HG03439 (cell line): ENCODE data around the gene BIN1.

ENCODE experiments used
- ATAC-seq: cut with Tn5 transposase; IDR thresholded peaks from one replicate; pipeline ENCODE4 v1.9.1; 2021; ENCODE audit warnings: mild to moderate bottlenecking, moderate library complexity; ENCODE audit not compliant: unreplicated experiment

The BIN1 gene

GRCh38 chr2:127076924-127077323 lies 30.0 kb downstream of the BIN1 start:
- ATAC-seq: no peak

DNA sequence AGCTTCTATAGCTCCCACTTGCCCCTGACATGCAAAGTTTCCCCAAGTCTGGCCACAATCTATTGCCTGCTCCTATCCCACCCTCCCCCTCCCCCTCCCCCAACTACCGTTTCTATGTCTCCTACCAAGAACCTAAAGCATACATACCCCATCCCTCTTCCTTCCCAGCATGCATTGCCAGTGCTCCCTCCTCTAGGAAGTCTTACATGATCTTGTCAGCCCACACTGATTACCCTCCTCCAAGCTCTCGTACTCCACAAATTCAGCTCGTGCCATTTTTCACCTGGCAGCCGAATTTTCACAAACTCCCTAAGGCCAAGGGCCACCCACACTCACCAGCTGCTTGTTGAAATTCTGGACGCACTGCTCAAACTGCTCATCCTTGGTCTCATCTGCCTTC lies 30.7 kb downstream of the BIN1 start:
- no peak for ATAC-seq

GRCh38 chr2:127075821-127076220 lies 31.1 kb downstream of the BIN1 start:
- ATAC-seq: no peak

- ATAC-seq: no peak
Observed at GRCh38 chr2:127074936-127075335, 32.0 kb downstream of the BIN1 start.

- no peak for ATAC-seq
Observed at GRCh38 chr2:127074358-127074757, 32.6 kb downstream of the BIN1 start.

- no peak for ATAC-seq
Observed at GRCh38 chr2:127072970-127073369, 34.0 kb downstream of the BIN1 start.

GRCh38 chr2:127072396-127072795 lies 34.6 kb downstream of the BIN1 start:
- no peak for ATAC-seq

DNA sequence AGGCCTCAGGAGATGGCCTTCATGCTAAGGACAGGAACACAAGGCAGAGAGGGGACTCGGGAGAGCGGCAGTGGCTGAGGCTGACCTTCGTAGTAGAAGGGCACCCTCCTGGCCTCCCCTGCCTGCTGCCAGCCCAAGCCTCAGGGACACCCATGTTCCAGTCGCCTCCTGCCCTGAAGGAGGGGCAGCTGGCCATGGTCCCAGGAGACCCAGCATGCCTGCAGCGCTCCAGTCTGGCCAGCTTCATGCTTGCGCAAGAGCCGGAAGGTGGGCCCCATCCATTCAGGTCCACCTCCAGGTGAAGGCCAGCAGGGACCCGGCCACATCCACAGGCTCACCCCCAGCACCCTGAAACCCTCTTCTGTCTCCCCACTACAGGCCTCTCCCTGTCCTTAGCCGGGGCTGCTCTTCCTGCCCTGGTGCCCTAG lies 35.0 kb downstream of the BIN1 start:
- no peak for ATAC-seq

DNA sequence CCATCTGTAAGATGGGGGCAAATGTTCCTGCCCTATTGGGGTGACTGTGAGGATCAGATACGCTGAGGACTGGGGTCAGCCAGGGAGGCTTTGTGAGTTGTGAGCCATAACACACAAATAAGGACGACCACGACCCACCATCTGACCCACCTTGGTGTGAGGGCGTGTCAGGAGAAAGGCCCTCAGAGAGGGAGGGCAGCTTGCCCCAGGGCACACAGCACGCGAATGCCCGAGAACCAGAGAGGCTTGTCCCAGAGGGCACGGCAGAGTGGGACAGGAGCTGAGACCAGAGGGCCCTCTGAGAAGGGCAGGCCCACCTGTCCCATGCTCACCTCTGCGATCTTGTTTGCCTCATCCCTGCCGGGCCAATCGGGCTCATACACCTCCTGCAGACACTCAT lies 36.7 kb downstream of the BIN1 start:
- ATAC-seq: no peak

- no peak for ATAC-seq
Observed at GRCh38 chr2:127069536-127069935, 37.4 kb downstream of the BIN1 start.

GRCh38 chr2:127069003-127069402 lies 38.0 kb downstream of the BIN1 start:
- no peak for ATAC-seq

- no peak for ATAC-seq
Observed at GRCh38 chr2:127068351-127068741, 38.6 kb downstream of the BIN1 start.

- ATAC-seq: no peak
Observed at GRCh38 chr2:127067620-127068350, 39.2 kb downstream of the BIN1 start.

DNA sequence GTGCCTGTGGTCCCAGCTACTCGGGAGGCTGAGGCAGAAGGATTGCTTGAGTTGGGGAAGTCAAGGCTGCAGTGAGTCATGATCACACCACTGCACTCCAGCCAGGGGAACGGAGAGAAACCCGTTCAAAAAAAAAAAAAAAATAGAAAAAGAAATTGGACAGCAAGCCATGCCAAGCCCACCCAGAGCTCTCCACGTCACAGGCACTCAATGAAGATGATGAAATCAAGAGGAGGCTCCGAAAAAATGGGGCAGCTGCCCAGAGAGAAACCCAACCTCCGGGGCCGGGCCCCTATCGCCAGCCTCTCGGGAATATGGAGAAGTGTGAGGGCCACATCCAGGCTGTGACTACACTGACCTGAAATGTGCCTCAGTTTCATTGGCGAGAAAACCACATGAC lies 40.0 kb downstream of the BIN1 start:
- ATAC-seq: no peak

GRCh38 chr2:127065940-127066318 lies 41.0 kb downstream of the BIN1 start:
- no peak for ATAC-seq

- no peak for ATAC-seq
Observed at GRCh38 chr2:127065299-127065939, 41.5 kb downstream of the BIN1 start.

GRCh38 chr2:127064642-127065250 lies 42.2 kb downstream of the BIN1 start:
- ATAC-seq: peak; percentile 71

DNA sequence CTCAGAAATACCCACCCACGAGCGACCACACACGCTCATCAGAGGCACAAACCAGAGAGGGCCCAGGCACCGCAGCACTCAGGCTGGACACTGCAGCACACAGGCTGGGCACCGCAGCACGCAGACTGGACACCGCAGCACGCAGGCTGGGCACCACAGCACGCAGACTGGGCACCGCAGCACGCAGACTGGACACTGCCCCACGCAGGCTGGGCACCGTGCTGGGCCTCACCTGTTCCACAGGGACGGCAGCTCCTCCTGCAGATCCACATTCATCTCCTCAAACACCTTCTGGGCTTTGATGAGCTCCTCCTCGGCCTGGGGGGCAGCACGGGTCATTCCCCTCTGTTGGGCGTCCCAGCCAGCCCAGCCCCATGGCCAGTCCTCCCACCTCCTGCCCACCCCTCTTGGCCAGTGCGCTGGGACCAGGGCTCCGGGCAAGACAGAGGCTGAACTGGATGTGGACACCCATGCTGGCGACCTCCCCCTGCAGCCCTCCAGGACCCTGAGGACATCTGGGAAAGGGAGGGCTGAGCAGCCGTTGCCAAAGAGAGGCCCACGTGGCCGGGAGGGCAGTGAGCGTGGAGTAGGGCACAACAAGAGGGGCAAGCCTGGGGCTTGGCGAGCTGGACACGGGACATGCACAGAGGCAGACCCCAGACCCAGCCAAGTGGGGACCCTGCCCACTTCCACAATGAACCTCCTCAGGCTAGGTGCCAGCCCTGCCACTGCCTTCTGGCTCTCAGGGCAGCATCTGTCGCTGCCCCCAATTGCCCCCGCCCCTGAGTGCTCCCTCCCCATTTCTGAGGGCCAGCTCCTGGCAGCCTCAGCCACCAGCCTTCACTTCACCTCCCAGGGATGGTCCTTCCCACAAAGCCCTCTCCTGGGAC lies 43.0 kb downstream of the BIN1 start:
- no peak for ATAC-seq

GRCh38 chr2:127061375-127062273 lies 45.3 kb downstream of the BIN1 start:
- ATAC-seq: no peak

- ATAC-seq: no peak
Observed at GRCh38 chr2:127060264-127060945, 46.5 kb downstream of the BIN1 start.
